ENCODE results near the gene MAP7. TPM values are rescaled to one million over a fixed set of nuclear protein-coding genes. Genes with fewer than 3 reads are reported as not detected.

The MAP7 gene
- total and polyA plus RNA-seq, 11 donors: 0.86 to 3.2 (median 2.1) TPM

DNA sequence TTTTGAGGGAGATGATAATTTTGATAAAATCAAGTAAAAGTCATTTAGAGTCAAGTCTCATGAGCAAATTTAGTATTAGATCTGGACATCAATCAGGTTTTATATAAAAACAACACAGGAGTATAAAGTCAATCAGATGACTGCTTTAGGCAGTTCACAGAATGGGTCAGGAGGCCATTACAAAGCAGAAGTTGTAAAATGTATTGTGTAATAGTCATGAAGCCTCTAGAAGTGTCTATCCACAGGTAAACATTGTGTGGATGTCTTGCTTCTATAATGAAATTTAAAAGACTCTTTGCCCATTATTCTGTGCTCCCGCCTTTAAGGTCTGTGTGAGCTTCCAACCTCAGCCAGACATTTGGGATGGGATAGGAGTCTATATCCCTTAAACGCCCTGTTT is 28.8 kb downstream of the MAP7 start:
- 61 to 88% (median 81%) methylated on average over 2 of the region's 2 CpGs for WGBS, 4 donors
- no peaks in the 10 kb centered on the region for H3K9me3 ChIP-seq
- no peak for DNase-seq
- no peak overlapping the region for H3K27ac ChIP-seq
- no peaks in the 10 kb centered on the region for H3K36me3 ChIP-seq
- peaks cover 0 to 4% (median under 1%) of the 10 kb centered on the region in 12 donors for H3K4me1 ChIP-seq
- no peak for ATAC-seq
- TF ChIP-seq POLR2A (IDR thresholded peaks at IDR 0.05): no peak
- TF ChIP-seq, protein P1, sequence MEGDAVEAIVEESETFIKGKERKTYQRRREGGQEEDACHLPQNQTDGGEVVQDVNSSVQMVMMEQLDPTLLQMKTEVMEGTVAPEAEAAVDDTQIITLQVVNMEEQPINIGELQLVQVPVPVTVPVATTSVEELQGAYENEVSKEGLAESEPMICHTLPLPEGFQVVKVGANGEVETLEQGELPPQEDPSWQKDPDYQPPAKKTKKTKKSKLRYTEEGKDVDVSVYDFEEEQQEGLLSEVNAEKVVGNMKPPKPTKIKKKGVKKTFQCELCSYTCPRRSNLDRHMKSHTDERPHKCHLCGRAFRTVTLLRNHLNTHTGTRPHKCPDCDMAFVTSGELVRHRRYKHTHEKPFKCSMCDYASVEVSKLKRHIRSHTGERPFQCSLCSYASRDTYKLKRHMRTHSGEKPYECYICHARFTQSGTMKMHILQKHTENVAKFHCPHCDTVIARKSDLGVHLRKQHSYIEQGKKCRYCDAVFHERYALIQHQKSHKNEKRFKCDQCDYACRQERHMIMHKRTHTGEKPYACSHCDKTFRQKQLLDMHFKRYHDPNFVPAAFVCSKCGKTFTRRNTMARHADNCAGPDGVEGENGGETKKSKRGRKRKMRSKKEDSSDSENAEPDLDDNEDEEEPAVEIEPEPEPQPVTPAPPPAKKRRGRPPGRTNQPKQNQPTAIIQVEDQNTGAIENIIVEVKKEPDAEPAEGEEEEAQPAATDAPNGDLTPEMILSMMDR (IDR thresholded peaks at IDR 0.05): no peak
- peaks cover 0 to 8% (median 0%) of the 10 kb centered on the region in 9 donors for H3K27me3 ChIP-seq
- H3K4me3 ChIP-seq: no peak overlapping the region
- intact Hi-C loops (cut with DNase I): no loop called here

DNA sequence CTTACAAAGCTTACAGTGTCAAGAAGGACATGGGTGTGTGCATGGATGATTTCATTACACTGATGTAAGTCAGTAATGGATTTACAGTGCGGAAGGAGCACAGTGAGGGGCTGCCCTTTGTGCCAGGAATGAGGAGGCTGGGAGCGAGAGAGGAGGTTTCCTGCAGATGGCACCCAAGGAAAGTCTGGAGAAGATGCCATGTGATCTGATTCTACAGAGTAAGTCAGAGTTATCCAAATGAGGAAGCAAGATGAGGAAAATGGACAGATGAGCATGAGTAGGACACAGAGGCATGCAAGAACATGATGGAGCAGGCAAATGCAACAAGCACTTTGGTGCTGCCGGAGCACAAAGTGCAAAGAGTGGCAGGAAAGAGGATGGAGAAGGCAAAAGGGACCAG is 29.7 kb downstream of the MAP7 start:
- no peak for TF ChIP-seq POLR2A (IDR thresholded peaks at IDR 0.05)
- TF ChIP-seq, protein P1 (IDR thresholded peaks at IDR 0.05): no peak
- 81 to 91% (median 88%) methylated on average over 3 of the region's 3 CpGs for WGBS, 4 donors
- no peak for DNase-seq
- no peaks in the 10 kb centered on the region for H3K9me3 ChIP-seq
- peaks cover 0 to 8% (median 0%) of the 10 kb centered on the region in 9 donors for H3K27me3 ChIP-seq
- intact Hi-C loops (cut with DNase I): no loop called here
- H3K4me1 ChIP-seq: no peaks in the 10 kb centered on the region
- H3K4me3 ChIP-seq: no peak overlapping the region
- H3K36me3 ChIP-seq: no peaks in the 10 kb centered on the region
- no peak for ATAC-seq
- no peak overlapping the region for H3K27ac ChIP-seq

DNA sequence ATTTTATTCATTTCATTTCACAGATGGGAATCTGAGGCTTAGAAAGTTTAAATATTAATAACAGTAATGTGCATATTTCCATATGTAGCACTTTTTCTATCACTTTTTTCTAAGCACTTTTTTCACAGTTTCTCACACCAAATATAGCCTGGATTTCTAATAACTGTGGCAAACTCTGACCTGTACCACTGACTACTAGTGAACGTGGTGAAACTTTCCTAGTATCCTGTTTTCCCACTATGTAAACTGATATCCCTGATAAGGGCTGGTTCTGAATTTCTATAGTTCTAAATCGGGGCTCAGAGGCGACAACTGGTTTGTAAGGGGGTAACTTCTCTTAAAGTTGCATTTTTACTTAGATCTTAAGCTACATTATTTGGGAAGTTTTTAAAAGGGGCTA is 32.6 kb downstream of the MAP7 start:
- Histone ChIP-seq H3K4me3 (no peak overlapping the region), H3K4me1 (no peaks in the 10 kb centered on the region), H3K9me3 (no peaks in the 10 kb centered on the region), H3K27ac (no peak overlapping the region), H3K27me3 (peaks cover 0 to 8% (median 0%) of the 10 kb centered on the region in 9 donors), H3K36me3 (no peaks in the 10 kb centered on the region)
- intact Hi-C loops (cut with DNase I): no loop called here
- TF ChIP-seq, protein P1 (IDR thresholded peaks at IDR 0.05): no peak
- TF ChIP-seq POLR2A (IDR thresholded peaks at IDR 0.05): no peak
- DNase-seq: no peak
- 64 to 79% (median 70%) methylated on average over 3 of the region's 3 CpGs for WGBS, 4 donors
- no peak for ATAC-seq

DNA sequence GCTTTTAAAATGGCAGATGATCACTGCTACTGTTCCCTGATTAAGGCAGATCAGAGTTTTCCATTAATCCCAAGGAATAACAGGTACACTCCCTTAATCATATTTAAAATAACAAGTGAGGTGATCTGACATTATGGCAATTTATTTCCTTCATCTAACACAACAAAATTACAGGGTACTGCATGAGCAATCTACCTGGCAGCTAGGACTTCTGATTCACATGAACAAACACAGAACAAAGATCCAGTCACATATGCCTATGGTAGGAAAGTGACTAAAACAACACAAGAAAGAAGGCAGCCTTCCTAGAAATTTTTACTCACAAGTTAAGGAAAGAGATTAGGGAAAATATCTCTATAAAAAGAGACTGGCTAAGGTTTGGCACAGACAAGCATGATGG is 33.2 kb downstream of the MAP7 start:
- no peaks in the 10 kb centered on the region for H3K36me3 ChIP-seq
- no peak for DNase-seq
- no peaks in the 10 kb centered on the region for H3K9me3 ChIP-seq
- H3K4me3 ChIP-seq: no peak overlapping the region
- intact Hi-C loops (cut with DNase I): no loop called here
- no peak for ATAC-seq
- TF ChIP-seq POLR2A (IDR thresholded peaks at IDR 0.05): no peak
- TF ChIP-seq, protein P1 (IDR thresholded peaks at IDR 0.05): no peak
- H3K4me1 ChIP-seq: peaks cover 0 to 3% (median 0%) of the 10 kb centered on the region in 12 donors
- no peak overlapping the region for H3K27ac ChIP-seq
- peaks cover 0 to 8% (median 0%) of the 10 kb centered on the region in 9 donors for H3K27me3 ChIP-seq

Measured in heart left ventricle (tissue), 16 donors.